ENCODE data around the gene TBX5. TPM values are rescaled to one million over a fixed set of nuclear protein-coding genes. Genes with fewer than 3 reads are reported as not detected.

TBX5 gene
- total and polyA plus RNA-seq, 2 experiments from 2014 or later = 0.21 TPM; not detected in 1

GRCh38 chr12:114415525-114415868 lies 9.6 kb upstream of the TBX5 start:
- Histone ChIP-seq H3K79me2 (replicated peaks; ENCODE audit: insufficient read depth) (no peaks in the 10 kb centered on the region), H3F3A (replicated peaks; ENCODE audit: low read depth) (peaks cover 15% of the 10 kb centered on the region; the same call in 1 of the 2 replicates), H3K4me2 (no peak overlapping the region), H3K4me1 (ENCODE audit: insufficient read depth) (peaks cover 44% of the 10 kb centered on the region), H3K27ac (ENCODE audit: low read depth) (no peak overlapping the region), H2AFZ (no peak overlapping the region), H3K4me3 (no peak overlapping the region), H3K27me3 (ENCODE audit: insufficient read depth) (peaks cover 100% of the 10 kb centered on the region), H3K36me3 (ENCODE audit: insufficient read depth) (no peaks in the 10 kb centered on the region), H3K9me2 (ENCODE audit: insufficient read depth) (no peaks in the 10 kb centered on the region), H4K20me1 (replicated peaks; ENCODE audit: insufficient read depth) (peaks cover 37% of the 10 kb centered on the region)
- no peak for TF ChIP-seq CREB1 (CRISPR knock-in tag; IDR thresholded peaks at IDR 0.05; ENCODE audit: low read depth)
- no peak for TF ChIP-seq ZNF331 (CRISPR knock-in tag; IDR thresholded peaks at IDR 0.05; ENCODE audit: low read depth)
- TF ChIP-seq EZH2phosphoT487 (IDR thresholded peaks at IDR 0.05; ENCODE audit: unreplicated experiment) = no peak
- TF ChIP-seq ZNF462 (CRISPR knock-in tag; IDR thresholded peaks at IDR 0.05) = no peak
- no peak for TF ChIP-seq STAT1 (IDR thresholded peaks at IDR 0.05; ENCODE audit: unreplicated experiment)
- TF ChIP-seq REST (IDR thresholded peaks at IDR 0.05; ENCODE audit: unreplicated experiment) = no peak
- no peak for TF ChIP-seq NANOG (IDR thresholded peaks at IDR 0.05; ENCODE audit: borderline replicate concordance)
- H3K27ac Mint-ChIP-seq = no peak overlapping the region
- H3K4me3 Mint-ChIP-seq = no peak overlapping the region
- ATAC-seq = no peak
- DNase-seq (ENCODE audit: low spot score) = no peak
- H3K27me3 Mint-ChIP-seq (ENCODE audit: insufficient read depth, low read depth, poor library complexity) = peaks cover 84% of the 10 kb centered on the region
- H3K36me3 Mint-ChIP-seq (ENCODE audit: low read depth) = no peaks in the 10 kb centered on the region
- peaks cover 25% of the 10 kb centered on the region for H3K4me1 Mint-ChIP-seq
- H3K9me3 Mint-ChIP-seq = no peaks in the 10 kb centered on the region
